Subcutaneous abdominal adipose tissue (tissue), 5 donors: ENCODE data around the gene CMKLR1.

Source experiments
- H3K27ac ChIP-seq: one replicate; pipeline ENCODE4 v1.7.0; 2013; ENCODE audit warnings: low read depth, mild to moderate bottlenecking, inconsistent platforms, low read length, moderate library complexity
- H3K27me3 ChIP-seq, 5 donors: one replicate each; pipeline ENCODE4 v1.7.0; 2013; ENCODE audit warnings: low read length in 5 of 5, inconsistent platforms in 1 of 5; ENCODE audit not compliant: control insufficient read depth in 5 of 5, insufficient read depth in 4 of 5
- H3K36me3 ChIP-seq, 5 donors: one replicate each; pipeline ENCODE4 v1.7.0; 2013; ENCODE audit warnings: low read length in 5 of 5; ENCODE audit not compliant: control insufficient read depth in 5 of 5, insufficient read depth in 5 of 5
- H3K4me1 ChIP-seq, 5 donors: one replicate each; pipeline ENCODE4 v1.7.0; 2013; ENCODE audit warnings: low read length in 5 of 5, mild to moderate bottlenecking in 3 of 5, moderate library complexity in 1 of 5; ENCODE audit not compliant: control insufficient read depth in 5 of 5, insufficient read depth in 5 of 5
- H3K4me3 ChIP-seq, 5 donors: one replicate each; pipeline ENCODE4 v1.7.0; 2013; ENCODE audit warnings: low read length in 5 of 5, low read depth in 1 of 5
- H3K9ac ChIP-seq, 5 donors: one replicate each; pipeline ENCODE4 v1.7.0; 2013; ENCODE audit warnings: low read length in 5 of 5, mild to moderate bottlenecking in 4 of 5, moderate library complexity in 3 of 5
- H3K9me3 ChIP-seq, 5 donors: one replicate each; pipeline ENCODE4 v1.7.0; 2013; ENCODE audit warnings: low read length in 5 of 5; ENCODE audit not compliant: control insufficient read depth in 5 of 5
- donor health status: healthy.
- donor health status: healthy.
- donor health status: healthy.
- donor health status: healthy.
- donor health status: healthy.

Gene CMKLR1

GRCh38 chr12:108325549-108325948 lies 13.6 kb downstream of the CMKLR1 start:
- Histone ChIP-seq H3K27me3 (peaks cover 0 to 2% (median 0%) of the 10 kb centered on the region in 5 donors), H3K36me3 (peaks cover 0 to 24% (median 0%) of the 10 kb centered on the region in 5 donors), H3K9ac (no peak overlapping the region), H3K4me1 (peaks cover 0 to 48% (median 26%) of the 10 kb centered on the region in 5 donors), H3K27ac (no peak overlapping the region), H3K9me3 (peaks cover 0 to 7% (median 6%) of the 10 kb centered on the region in 5 donors), H3K4me3 (no peak overlapping the region)

DNA sequence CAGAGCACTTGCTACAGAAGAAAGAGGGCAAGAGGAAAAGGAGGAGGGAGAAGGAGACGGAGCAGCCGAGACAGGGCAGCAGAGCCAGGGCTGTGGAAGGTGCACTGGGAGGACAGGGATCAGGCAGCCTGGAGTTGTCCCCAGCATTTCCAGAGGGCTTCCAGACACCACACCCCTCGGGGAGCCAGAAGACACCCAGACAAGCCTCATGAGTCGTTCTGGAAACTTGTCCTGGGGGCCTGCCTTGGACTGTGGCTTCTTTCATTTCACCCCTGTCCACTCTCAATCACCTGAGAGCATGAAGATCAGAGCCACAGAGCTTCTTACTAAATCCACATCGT lies 14.1 kb downstream of the CMKLR1 start:
- Histone ChIP-seq H3K4me3 (no peak overlapping the region), H3K9ac (no peak overlapping the region), H3K27me3 (peaks cover 0 to 2% (median 0%) of the 10 kb centered on the region in 5 donors), H3K9me3 (peaks cover 0 to 3% (median under 1%) of the 10 kb centered on the region in 5 donors), H3K36me3 (peaks cover 0 to 24% (median 0%) of the 10 kb centered on the region in 5 donors), H3K4me1 (peaks cover 0 to 47% (median 26%) of the 10 kb centered on the region in 5 donors), H3K27ac (no peak overlapping the region)

GRCh38 chr12:108324351-108325017 lies 14.6 kb downstream of the CMKLR1 start:
- no peak overlapping the region for H3K4me3 ChIP-seq

GRCh38 chr12:108323581-108323980 lies 15.5 kb downstream of the CMKLR1 start:
- Histone ChIP-seq H3K4me1 (peaks cover 0 to 45% (median 17%) of the 10 kb centered on the region in 5 donors), H3K4me3 (no peak overlapping the region), H3K9ac (no peak overlapping the region), H3K27me3 (peaks cover 0 to 2% (median 0%) of the 10 kb centered on the region in 5 donors), H3K9me3 (no peaks in the 10 kb centered on the region), H3K27ac (no peak overlapping the region), H3K36me3 (peaks cover 0 to 15% (median 0%) of the 10 kb centered on the region in 5 donors)

More at GRCh38 chr12:108324351-108325017, 14.6 kb downstream of the CMKLR1 start:
- no peak overlapping the region for H3K9ac ChIP-seq
- peaks cover 0 to 2% (median 0%) of the 10 kb centered on the region in 5 donors for H3K27me3 ChIP-seq
- H3K36me3 ChIP-seq = peaks cover 0 to 19% (median 0%) of the 10 kb centered on the region in 5 donors
- peaks cover 0 to 47% (median 26%) of the 10 kb centered on the region in 5 donors for H3K4me1 ChIP-seq
- no peak overlapping the region for H3K27ac ChIP-seq
- no peaks in the 10 kb centered on the region for H3K9me3 ChIP-seq

- Histone ChIP-seq H3K4me1 (peaks cover 0 to 41% (median 12%) of the 10 kb centered on the region in 5 donors), H3K36me3 (peaks cover 0 to 11% (median 0%) of the 10 kb centered on the region in 5 donors), H3K9me3 (no peaks in the 10 kb centered on the region), H3K27me3 (peaks cover 0 to 2% (median 0%) of the 10 kb centered on the region in 5 donors), H3K4me3 (no peak overlapping the region), H3K9ac (no peak overlapping the region), H3K27ac (no peak overlapping the region)
These were observed 16.1 kb downstream of the CMKLR1 start for GRCh38 chr12:108322998-108323397.

- H3K4me3 ChIP-seq = no peak overlapping the region
- H3K27ac ChIP-seq = no peak overlapping the region
- H3K9ac ChIP-seq = no peak overlapping the region
- no peaks in the 10 kb centered on the region for H3K9me3 ChIP-seq
- no peaks in the 10 kb centered on the region for H3K27me3 ChIP-seq
- peaks cover 0 to 11% (median 0%) of the 10 kb centered on the region in 5 donors for H3K36me3 ChIP-seq
- H3K4me1 ChIP-seq = peaks cover 0 to 40% (median 4%) of the 10 kb centered on the region in 5 donors
These were observed 17.4 kb downstream of the CMKLR1 start for GRCh38 chr12:108321688-108322087.

- H3K4me1 ChIP-seq = peaks cover 0 to 44% (median 8%) of the 10 kb centered on the region in 5 donors
- no peaks in the 10 kb centered on the region for H3K27me3 ChIP-seq
- no peak overlapping the region for H3K9ac ChIP-seq
- H3K4me3 ChIP-seq = no peak overlapping the region
- no peak overlapping the region for H3K27ac ChIP-seq
- no peaks in the 10 kb centered on the region for H3K9me3 ChIP-seq
- H3K36me3 ChIP-seq = peaks cover 0 to 10% (median 0%) of the 10 kb centered on the region in 5 donors
These were observed 18.4 kb downstream of the CMKLR1 start for GRCh38 chr12:108320507-108321293.

DNA sequence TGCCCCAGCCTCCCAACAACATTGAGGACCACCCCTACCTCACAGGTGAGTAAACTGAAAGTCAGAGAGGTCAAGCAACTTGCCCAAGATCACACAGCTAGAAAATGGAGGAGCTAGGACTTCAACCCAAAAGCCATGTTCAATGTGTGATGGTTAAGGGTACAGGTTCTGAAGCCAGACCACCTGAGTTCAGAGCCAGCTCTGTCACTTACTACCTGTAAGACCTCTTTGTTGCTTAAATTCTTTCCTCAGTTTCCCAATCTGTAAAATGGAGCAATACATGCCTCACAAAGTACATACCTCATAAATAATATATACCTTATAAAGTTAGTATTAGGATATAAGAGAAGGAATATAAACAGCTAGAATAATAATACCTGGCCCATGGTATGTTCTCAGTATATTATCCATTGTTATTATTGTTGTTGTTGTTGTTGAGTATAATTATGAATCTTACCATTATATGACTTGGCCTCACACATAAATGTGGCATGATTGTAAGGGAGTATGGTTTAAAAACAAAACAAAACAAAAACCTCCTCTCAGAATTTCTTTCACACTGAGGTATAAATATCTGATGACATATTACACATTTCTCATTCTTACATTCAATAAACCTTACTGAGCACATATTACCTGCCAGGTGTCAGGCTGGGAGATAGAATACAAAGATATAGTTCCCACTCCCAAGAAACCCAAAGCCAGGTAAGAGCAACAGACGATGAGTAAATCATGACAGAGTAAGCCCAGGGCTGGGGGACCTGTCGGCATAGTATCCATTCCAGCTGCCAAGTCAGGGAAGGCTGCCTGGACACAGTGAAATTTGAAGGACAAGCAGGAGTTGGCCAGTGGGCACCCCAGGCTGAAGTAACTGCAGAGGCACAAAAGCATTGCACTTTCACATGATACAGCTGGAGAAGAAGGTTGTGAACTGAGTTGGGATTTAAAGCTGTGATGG lies 19.6 kb downstream of the CMKLR1 start:
- Histone ChIP-seq H3K4me3 (no peak overlapping the region), H3K9me3 (no peaks in the 10 kb centered on the region), H3K4me1 (peaks cover 0 to 43% (median 8%) of the 10 kb centered on the region in 5 donors), H3K9ac (no peak overlapping the region), H3K36me3 (peaks cover 0 to 7% (median 0%) of the 10 kb centered on the region in 5 donors), H3K27me3 (no peaks in the 10 kb centered on the region), H3K27ac (no peak overlapping the region)

- H3K36me3 ChIP-seq = peaks cover 0 to 7% (median 0%) of the 10 kb centered on the region in 5 donors
- H3K9ac ChIP-seq = no peak overlapping the region
- no peaks in the 10 kb centered on the region for H3K27me3 ChIP-seq
- no peak overlapping the region for H3K27ac ChIP-seq
- H3K4me3 ChIP-seq = no peak overlapping the region
- H3K9me3 ChIP-seq = no peaks in the 10 kb centered on the region
- H3K4me1 ChIP-seq = peaks cover 0 to 49% (median 14%) of the 10 kb centered on the region in 5 donors
These were observed 20.4 kb downstream of the CMKLR1 start for GRCh38 chr12:108318472-108319275.
